NCI-H1105 (cell line): ENCODE measurements around the gene MALT1.
A peak's percentile ranks its signal among the peaks of the same experiment; 100 is the strongest.
"Not testable (repeated sequence)": the region's sequence is repeated elsewhere in the genome, so short reads cannot be mapped to it uniquely, and the experiment has no call there.

ENCODE experiments used
- DNase-seq: peaks from one replicate; lab custom pipeline; 2025; lab: John Stamatoyannopoulos, UW

Gene MALT1

GRCh38 chr18:58772161-58772560, 100.9 kb downstream of the MALT1 start:
- DNase-seq, result no peak

GRCh38 chr18:58776084-58776483, 104.8 kb downstream of the MALT1 start:
- DNase-seq, result no peak

- not testable (repeated sequence) for DNase-seq
Observed at GRCh38 chr18:58776541-58776940, 105.3 kb downstream of the MALT1 start.

- DNase-seq, result no peak
Observed at GRCh38 chr18:58777471-58777870, 106.2 kb downstream of the MALT1 start.

GRCh38 chr18:58779529-58779928, 108.3 kb downstream of the MALT1 start:
- DNase-seq, result no peak

GRCh38 chr18:58780045-58780444, 108.8 kb downstream of the MALT1 start:
- DNase-seq, result no peak

GRCh38 chr18:58781627-58782194, 110.4 kb downstream of the MALT1 start:
- peak; percentile 70 for DNase-seq

- DNase-seq, result no peak
Observed at GRCh38 chr18:58784601-58785137, 113.4 kb downstream of the MALT1 start.

GRCh38 chr18:58785171-58785805, 114.0 kb downstream of the MALT1 start:
- no peak for DNase-seq

GRCh38 chr18:58785870-58786269, 114.6 kb downstream of the MALT1 start:
- DNase-seq, result no peak

GRCh38 chr18:58787536-58788149, 116.4 kb downstream of the MALT1 start:
- no peak for DNase-seq

GRCh38 chr18:58788470-58788869, 117.2 kb downstream of the MALT1 start:
- no peak for DNase-seq

- DNase-seq, result no peak
Observed at GRCh38 chr18:58788971-58789875, 118.0 kb downstream of the MALT1 start.

GRCh38 chr18:58789876-58790240, 118.6 kb downstream of the MALT1 start:
- no peak for DNase-seq

- no peak for DNase-seq
Observed at GRCh38 chr18:58792086-58792485, 120.8 kb downstream of the MALT1 start.

- DNase-seq, result no peak
Observed at GRCh38 chr18:58793361-58793760, 122.1 kb downstream of the MALT1 start.

GRCh38 chr18:58796220-58796619, 125.0 kb downstream of the MALT1 start:
- DNase-seq, result no peak

- no peak for DNase-seq
Observed at GRCh38 chr18:58800582-58800981, 129.3 kb downstream of the MALT1 start.

- DNase-seq, result no peak
Observed at GRCh38 chr18:58802959-58803358, 131.7 kb downstream of the MALT1 start.

- DNase-seq, result no peak
Observed at GRCh38 chr18:58803978-58804377, 132.7 kb downstream of the MALT1 start.
